ENCODE measurements around the gene RIMKLA. TPM values are rescaled to one million over a fixed set of nuclear protein-coding genes. Genes with fewer than 3 reads are reported as not detected.

The RIMKLA gene
- total RNA-seq, 2 experiments from 2014 or later, result 0.11 TPM; not detected in 1

DNA sequence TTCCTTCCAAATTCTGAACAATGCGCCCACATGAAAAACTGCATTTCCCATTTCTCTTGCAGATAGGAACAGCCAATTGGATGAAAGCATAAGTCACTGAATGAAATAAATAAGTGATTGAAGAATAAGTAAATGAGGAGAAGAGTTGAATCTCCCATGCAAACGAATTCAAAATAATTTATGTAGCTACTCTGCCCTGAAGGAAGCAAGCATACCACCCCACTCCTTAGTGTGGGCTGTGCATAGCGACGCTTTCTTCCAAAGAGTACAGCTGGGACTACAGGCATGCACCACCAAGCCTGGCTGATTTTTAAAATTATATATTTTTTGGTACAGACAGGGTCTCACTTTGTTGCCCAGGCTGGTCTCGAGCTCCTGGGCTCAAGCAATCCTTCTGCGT, 16.5 kb upstream of the RIMKLA start:
- no peak for ATAC-seq (ENCODE audit: poor library complexity)
- POLR2A ChIA-PET, result no interaction called here

DNA sequence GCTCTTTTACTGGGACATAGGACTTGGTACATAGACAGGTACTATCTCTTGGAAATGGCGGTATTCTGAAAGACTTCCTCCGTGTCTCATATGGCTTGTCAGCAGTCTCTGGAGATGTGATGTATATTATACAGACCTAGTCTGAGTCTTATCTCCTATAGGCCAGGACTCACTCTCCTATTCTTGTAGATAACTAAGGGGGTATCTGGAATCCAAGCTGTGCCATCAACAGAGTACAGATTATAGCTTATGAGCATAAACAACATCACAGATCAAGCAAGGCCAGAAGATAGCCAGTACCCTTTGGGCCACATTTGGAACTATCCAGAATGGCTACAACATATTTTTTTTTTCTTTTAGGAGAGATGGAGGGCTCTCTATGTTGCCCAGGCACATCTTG, 16.1 kb upstream of the RIMKLA start:
- H3K27ac Mint-ChIP-seq, result no peak overlapping the region
- no peaks in the 10 kb centered on the region for H3K9me3 Mint-ChIP-seq
- no peak for DNase-seq
- no peaks in the 10 kb centered on the region for H3K27me3 ChIP-seq (ENCODE audit: control insufficient read depth in 1 of 2, insufficient read depth in 2 of 2, low read length in 2 of 2)
- no peaks in the 10 kb centered on the region for H3K4me1 Mint-ChIP-seq (ENCODE audit: low read depth)
- no peaks in the 10 kb centered on the region for H3K36me3 ChIP-seq (ENCODE audit: insufficient read depth, low read length)
- H3K4me3 ChIP-seq (ENCODE audit: low read length), result no peak overlapping the region
- no peak overlapping the region for H3K4me3 Mint-ChIP-seq
- no peaks in the 10 kb centered on the region for H3K36me3 Mint-ChIP-seq (ENCODE audit: low read depth)
- TF ChIP-seq, protein P1, sequence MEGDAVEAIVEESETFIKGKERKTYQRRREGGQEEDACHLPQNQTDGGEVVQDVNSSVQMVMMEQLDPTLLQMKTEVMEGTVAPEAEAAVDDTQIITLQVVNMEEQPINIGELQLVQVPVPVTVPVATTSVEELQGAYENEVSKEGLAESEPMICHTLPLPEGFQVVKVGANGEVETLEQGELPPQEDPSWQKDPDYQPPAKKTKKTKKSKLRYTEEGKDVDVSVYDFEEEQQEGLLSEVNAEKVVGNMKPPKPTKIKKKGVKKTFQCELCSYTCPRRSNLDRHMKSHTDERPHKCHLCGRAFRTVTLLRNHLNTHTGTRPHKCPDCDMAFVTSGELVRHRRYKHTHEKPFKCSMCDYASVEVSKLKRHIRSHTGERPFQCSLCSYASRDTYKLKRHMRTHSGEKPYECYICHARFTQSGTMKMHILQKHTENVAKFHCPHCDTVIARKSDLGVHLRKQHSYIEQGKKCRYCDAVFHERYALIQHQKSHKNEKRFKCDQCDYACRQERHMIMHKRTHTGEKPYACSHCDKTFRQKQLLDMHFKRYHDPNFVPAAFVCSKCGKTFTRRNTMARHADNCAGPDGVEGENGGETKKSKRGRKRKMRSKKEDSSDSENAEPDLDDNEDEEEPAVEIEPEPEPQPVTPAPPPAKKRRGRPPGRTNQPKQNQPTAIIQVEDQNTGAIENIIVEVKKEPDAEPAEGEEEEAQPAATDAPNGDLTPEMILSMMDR (IDR thresholded peaks at IDR 0.05), result no peak
- POLR2A ChIA-PET, result no interaction called here
- no peaks in the 10 kb centered on the region for H3K4me1 ChIP-seq (ENCODE audit: insufficient read depth, low read length)
- intact Hi-C loops (cut with DNase I, micrococcal nuclease), result no loop called here
- no peak for ATAC-seq (ENCODE audit: poor library complexity)
- H3K27ac ChIP-seq (ENCODE audit: low read depth in 1 of 2, low read length in 2 of 2), result no peak overlapping the region
- CTCF ChIA-PET, result no interaction called here
- no peaks in the 10 kb centered on the region for H3K27me3 Mint-ChIP-seq
- H3K9me3 ChIP-seq (ENCODE audit: control insufficient read depth in 1 of 2, insufficient read depth in 1 of 2, low read length in 2 of 2), result no peaks in the 10 kb centered on the region

More for the DNA sequence above, 16.5 kb upstream of the RIMKLA start:
- TF ChIP-seq, protein P1 (IDR thresholded peaks at IDR 0.05), result no peak
- DNase-seq, result no peak
- no peaks in the 10 kb centered on the region for H3K4me1 ChIP-seq (ENCODE audit: insufficient read depth, low read length)
- Mint-ChIP-seq H3K4me1 (ENCODE audit: low read depth) (no peaks in the 10 kb centered on the region), H3K4me3 (no peak overlapping the region), H3K9me3 (no peaks in the 10 kb centered on the region), H3K36me3 (ENCODE audit: low read depth) (no peaks in the 10 kb centered on the region), H3K27ac (no peak overlapping the region), H3K27me3 (no peaks in the 10 kb centered on the region)
- no peaks in the 10 kb centered on the region for H3K36me3 ChIP-seq (ENCODE audit: insufficient read depth, low read length)
- no peak overlapping the region for H3K27ac ChIP-seq (ENCODE audit: low read depth in 1 of 2, low read length in 2 of 2)
- no peaks in the 10 kb centered on the region for H3K9me3 ChIP-seq (ENCODE audit: control insufficient read depth in 1 of 2, insufficient read depth in 1 of 2, low read length in 2 of 2)
- no peaks in the 10 kb centered on the region for H3K27me3 ChIP-seq (ENCODE audit: control insufficient read depth in 1 of 2, insufficient read depth in 2 of 2, low read length in 2 of 2)
- intact Hi-C loops (cut with DNase I, micrococcal nuclease), result no loop called here
- no peak overlapping the region for H3K4me3 ChIP-seq (ENCODE audit: low read length)
- CTCF ChIA-PET, result no interaction called here

DNA sequence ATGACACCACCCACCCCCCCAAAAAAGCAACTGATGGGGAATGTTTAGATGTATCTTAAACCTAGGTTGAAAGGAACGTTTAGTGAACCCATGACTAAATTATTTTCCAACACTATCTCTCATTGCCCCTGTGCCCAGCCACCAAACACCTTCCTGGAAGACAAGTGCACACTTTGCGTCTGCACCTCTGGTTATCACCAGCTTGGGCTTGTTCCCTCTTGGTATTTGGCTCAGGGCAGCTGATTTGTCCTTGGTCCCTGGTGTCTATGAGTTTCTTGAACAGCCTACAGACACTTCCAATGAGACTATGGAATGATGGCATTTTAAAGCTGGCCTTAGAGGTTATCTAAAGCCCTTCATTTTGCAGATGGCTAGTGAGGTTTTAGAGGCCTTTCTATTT, 15.5 kb upstream of the RIMKLA start:
- ATAC-seq (ENCODE audit: poor library complexity), result no peak
- H3K9me3 Mint-ChIP-seq, result no peaks in the 10 kb centered on the region
- H3K4me1 Mint-ChIP-seq (ENCODE audit: low read depth), result no peaks in the 10 kb centered on the region
- H3K27me3 ChIP-seq (ENCODE audit: control insufficient read depth in 1 of 2, insufficient read depth in 2 of 2, low read length in 2 of 2), result no peaks in the 10 kb centered on the region
- TF ChIP-seq, protein P1 (IDR thresholded peaks at IDR 0.05), result no peak
- no peak for DNase-seq
- H3K36me3 Mint-ChIP-seq (ENCODE audit: low read depth), result no peaks in the 10 kb centered on the region
- H3K27ac Mint-ChIP-seq, result no peak overlapping the region
- no peaks in the 10 kb centered on the region for H3K9me3 ChIP-seq (ENCODE audit: control insufficient read depth in 1 of 2, insufficient read depth in 1 of 2, low read length in 2 of 2)
- H3K27me3 Mint-ChIP-seq, result no peaks in the 10 kb centered on the region
- ChIA-PET POLR2A (no interaction called here), CTCF (no interaction called here)
- H3K27ac ChIP-seq (ENCODE audit: low read depth in 1 of 2, low read length in 2 of 2), result no peak overlapping the region
- intact Hi-C loops (cut with DNase I, micrococcal nuclease), result no loop called here
- H3K4me3 Mint-ChIP-seq, result no peak overlapping the region
- H3K4me3 ChIP-seq (ENCODE audit: low read length), result no peak overlapping the region
- no peaks in the 10 kb centered on the region for H3K4me1 ChIP-seq (ENCODE audit: insufficient read depth, low read length)
- H3K36me3 ChIP-seq (ENCODE audit: insufficient read depth, low read length), result no peaks in the 10 kb centered on the region
